Memory B cell (primary cell): ENCODE results near the gene ADD2.
A peak's percentile ranks its signal among the peaks of the same experiment; 100 is the strongest.

Source experiments
- ATAC-seq: fragments of 150-1000 bp; cut with Tn5 transposase; 2 replicates; pipeline ENCODE4 v1.10.0; 2021; ENCODE audit warnings: low read depth, mild to moderate bottlenecking, moderate library complexity
- DNase-seq, 2 donors: peaks; one replicate each; pipeline ENCODE4 v3.0.0; 2022; ENCODE audit warnings: low spot score in 2 of 2
- H3K27ac Mint-ChIP-seq: one replicate; pipeline ENCODE4 v1.8.0; 2022; ENCODE audit warnings: mild to moderate bottlenecking, moderate library complexity, mixed read lengths
- H3K27me3 Mint-ChIP-seq: one replicate; pipeline ENCODE4 v1.8.0; 2022; ENCODE audit warnings: mixed read lengths
- H3K36me3 Mint-ChIP-seq: one replicate; pipeline ENCODE4 v1.8.0; 2022; ENCODE audit warnings: mild to moderate bottlenecking, mixed read lengths
- H3K4me1 Mint-ChIP-seq: one replicate; pipeline ENCODE4 v1.8.0; 2022; ENCODE audit warnings: mixed read lengths
- H3K4me3 Mint-ChIP-seq: one replicate; pipeline ENCODE4 v1.8.0; 2022; ENCODE audit warnings: mild to moderate bottlenecking, moderate library complexity, mixed read lengths
- H3K9me3 Mint-ChIP-seq: one replicate; pipeline ENCODE4 v1.8.0; 2022; ENCODE audit warnings: mixed read lengths

ADD2 gene

DNA sequence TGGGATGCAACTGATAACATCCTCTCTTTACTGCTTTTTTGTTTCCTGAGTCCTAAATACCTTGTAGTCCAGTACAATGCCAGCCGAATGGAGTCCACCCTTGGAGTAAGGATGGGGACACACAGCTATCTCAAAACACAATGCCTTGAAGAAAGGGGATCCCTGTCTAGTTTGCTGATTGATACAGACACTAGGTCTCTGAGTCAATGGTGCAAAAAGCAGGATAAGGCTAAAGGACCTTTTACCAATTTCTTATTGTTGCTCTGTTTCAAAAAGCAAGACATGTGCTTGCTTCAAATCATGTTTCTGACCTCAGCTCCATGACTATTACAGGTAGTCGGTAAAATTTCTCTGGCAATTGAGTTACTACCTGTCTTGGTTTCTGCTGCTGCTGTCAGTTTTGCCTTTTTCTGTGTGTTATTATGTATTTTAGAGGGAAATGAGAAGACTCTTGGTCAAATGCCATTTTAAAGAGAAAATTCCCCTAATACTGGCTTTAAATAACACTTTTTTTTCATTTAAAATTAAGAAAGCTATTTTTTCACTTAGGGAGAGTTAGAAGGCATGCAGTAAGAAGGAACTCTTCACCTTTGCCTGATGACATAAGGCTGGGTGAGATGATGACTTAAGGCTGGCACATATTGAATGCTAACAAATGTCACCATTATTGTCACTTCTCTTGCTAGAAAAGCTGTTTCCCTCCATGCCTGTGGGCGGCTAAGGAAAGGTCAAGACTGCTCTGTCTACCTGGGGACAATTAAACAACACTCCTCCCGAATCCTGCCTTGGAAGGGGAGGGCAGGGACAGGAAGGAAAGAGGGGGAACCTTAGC, 27.4 kb upstream of the ADD2 start:
- DNase-seq (no peak), ATAC-seq (no peak)
- Mint-ChIP-seq H3K36me3 (peaks cover 6% of the 10 kb centered on the region), H3K27me3 (peaks cover 24% of the 10 kb centered on the region), H3K4me1 (no peaks in the 10 kb centered on the region), H3K4me3 (no peak overlapping the region), H3K27ac (no peak overlapping the region), H3K9me3 (peaks cover 10% of the 10 kb centered on the region)

DNA sequence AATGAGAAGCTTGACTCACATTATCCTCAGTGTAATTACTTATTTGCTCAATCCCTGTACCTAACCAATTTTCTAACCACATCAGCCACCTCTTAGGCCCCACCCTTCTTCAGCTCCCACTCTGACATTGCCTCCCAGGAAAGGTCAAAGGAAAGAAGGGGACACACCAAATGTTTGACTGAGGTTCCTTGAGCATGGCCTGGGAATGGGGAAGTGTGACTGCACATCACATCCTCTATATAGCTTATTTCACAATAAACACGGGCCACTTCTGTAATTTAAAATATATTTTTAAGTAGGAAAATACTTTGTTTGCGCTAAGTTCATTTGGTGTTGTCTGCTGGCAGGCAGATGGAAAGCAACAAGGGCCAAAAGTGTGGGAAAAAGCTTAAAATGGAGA, 25.4 kb upstream of the ADD2 start:
- peaks cover 4% of the 10 kb centered on the region for H3K4me1 Mint-ChIP-seq
- DNase-seq (no peak), ATAC-seq (no peak)
- no peak overlapping the region for H3K4me3 Mint-ChIP-seq
- H3K27ac Mint-ChIP-seq, result no peak overlapping the region
- H3K27me3 Mint-ChIP-seq, result peaks cover 21% of the 10 kb centered on the region
- H3K9me3 Mint-ChIP-seq, result peaks cover 4% of the 10 kb centered on the region
- no peaks in the 10 kb centered on the region for H3K36me3 Mint-ChIP-seq

DNA sequence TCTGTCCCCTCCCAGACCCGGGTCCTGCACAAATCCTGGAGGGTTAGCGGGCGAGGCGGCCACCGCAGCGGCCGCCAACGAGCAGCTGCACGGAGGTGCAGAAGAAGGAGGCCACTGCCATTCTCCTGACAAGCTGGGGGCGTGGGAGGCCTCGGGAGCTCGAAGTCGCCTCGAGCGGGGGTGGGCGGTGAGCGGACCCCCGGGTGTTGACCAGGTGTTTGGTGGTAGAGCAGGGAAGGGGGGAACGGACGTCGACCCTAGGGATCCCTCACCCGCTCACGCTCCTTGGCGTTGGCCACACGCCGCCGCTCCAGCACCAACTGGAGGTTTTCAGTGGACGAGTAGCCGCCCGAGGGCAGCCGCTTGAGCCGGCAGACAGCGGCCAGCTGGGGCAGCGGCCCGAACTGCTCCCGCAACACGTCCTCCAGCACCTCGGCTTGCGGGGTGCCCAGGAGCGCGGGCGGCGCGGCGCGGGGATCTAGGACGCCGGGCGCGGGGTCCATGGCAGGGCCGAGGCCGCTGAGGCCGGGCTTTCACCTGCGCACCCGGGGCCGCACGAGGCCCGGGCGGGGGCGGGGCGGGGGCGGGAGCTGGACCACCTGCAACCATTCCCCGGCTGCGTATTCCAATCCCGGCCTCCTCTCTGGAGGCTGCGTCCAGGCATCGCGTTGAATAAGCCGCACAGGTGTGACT, 22.3 kb upstream of the ADD2 start, which contains the start of gene FIGLA:
TSS of gene FIGLA (minus strand) at position 508 of the 693 bp plus-strand sequence. CDS start at position 503, 5 bp downstream.
- DNase-seq (no peak), ATAC-seq (no peak)
- no peaks in the 10 kb centered on the region for H3K36me3 Mint-ChIP-seq
- H3K27me3 Mint-ChIP-seq, result peaks cover 28% of the 10 kb centered on the region
- H3K4me3 Mint-ChIP-seq, result peak within 1 kb of the TSS; percentile 72
- no peaks in the 10 kb centered on the region for H3K9me3 Mint-ChIP-seq
- no peak within 1 kb of the TSS for H3K27ac Mint-ChIP-seq
- H3K4me1 Mint-ChIP-seq, result peaks cover 6% of the 10 kb centered on the region

DNA sequence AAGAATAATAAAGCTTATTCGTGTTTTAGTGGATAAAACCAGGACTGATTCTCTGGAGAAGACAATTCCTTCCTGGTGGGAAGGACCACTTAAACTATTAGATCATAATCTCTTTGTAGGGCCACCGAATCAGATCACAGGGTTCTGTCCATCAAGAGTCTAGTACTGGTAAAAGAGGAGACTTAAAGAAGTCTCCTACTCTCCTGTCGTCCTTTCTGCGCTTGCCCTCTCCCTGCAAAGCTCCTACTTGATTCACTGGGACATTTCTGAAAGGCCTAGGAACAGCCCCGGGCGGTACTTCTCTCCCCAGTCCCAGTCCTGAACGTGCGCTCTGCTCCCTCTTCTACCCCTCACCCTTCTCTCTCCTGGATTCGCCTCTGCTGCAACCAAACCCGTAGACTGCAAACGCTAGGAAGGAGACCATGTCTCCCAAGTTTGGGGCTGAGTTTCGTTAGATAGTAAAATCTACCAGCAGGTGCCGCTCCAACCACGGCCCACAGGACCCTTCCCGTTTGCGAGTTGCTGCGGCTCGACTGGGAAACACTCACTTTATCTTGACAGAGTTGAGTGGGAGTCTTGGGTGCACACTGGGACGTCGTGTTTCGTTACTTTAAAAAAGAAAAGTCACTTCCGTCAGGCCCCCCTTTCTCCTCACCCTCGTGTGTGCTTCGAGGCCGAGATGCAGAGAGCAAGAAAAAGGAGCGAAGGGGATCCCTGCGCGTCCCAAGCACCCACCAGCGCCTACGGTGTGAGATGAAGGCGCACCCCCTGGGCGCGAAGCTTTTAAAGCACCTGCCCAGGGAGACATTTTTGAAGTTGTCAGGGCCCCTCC, 21.5 kb upstream of the ADD2 start:
- Mint-ChIP-seq H3K4me3 (peak overlapping the region; percentile 72), H3K27me3 (peaks cover 25% of the 10 kb centered on the region), H3K27ac (no peak overlapping the region), H3K4me1 (peaks cover 7% of the 10 kb centered on the region), H3K9me3 (no peaks in the 10 kb centered on the region), H3K36me3 (no peaks in the 10 kb centered on the region)
- ATAC-seq (peak; percentile 72), DNase-seq (peak; percentile 44)

DNA sequence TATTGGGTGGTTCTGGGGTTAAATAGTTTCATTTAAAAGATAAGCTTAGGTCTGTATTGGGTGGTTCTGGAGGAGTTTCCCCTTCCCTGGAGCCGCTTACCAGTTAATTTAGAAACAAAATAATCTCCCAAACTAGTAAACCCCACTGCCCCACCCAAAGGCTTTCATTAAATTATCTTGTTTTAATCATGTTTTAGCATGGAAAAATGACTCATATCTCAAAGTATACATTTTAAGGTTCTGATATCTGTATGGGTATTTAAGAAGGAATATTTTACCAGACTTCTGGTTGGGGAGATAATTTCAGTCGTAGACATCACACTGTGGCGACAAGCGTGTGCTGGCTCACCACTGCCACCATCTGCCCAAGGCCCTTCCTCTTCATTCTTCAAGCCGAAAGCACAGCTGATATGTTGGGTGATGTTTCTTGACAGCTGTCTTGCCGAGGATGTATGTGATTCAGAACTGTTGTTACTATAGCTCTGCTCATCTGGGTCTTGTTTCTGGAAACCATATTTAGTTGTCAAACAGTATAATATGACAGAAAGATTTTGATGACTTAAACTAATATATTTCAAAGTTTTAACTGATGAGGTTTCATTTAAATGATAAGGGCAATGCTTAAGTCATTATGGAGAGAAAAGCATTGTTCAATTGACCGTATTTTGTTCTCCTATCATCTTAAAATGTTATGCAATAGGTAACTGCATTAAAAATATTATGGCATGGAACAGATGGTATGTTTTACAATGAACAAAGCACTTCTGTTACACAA, 17.3 kb upstream of the ADD2 start:
- no peak overlapping the region for H3K27ac Mint-ChIP-seq
- H3K27me3 Mint-ChIP-seq, result peaks cover 15% of the 10 kb centered on the region
- H3K9me3 Mint-ChIP-seq, result no peaks in the 10 kb centered on the region
- H3K4me3 Mint-ChIP-seq, result no peak overlapping the region
- DNase-seq, result no peak
- no peaks in the 10 kb centered on the region for H3K36me3 Mint-ChIP-seq
- ATAC-seq, result peak; percentile 81
- peaks cover 7% of the 10 kb centered on the region for H3K4me1 Mint-ChIP-seq

DNA sequence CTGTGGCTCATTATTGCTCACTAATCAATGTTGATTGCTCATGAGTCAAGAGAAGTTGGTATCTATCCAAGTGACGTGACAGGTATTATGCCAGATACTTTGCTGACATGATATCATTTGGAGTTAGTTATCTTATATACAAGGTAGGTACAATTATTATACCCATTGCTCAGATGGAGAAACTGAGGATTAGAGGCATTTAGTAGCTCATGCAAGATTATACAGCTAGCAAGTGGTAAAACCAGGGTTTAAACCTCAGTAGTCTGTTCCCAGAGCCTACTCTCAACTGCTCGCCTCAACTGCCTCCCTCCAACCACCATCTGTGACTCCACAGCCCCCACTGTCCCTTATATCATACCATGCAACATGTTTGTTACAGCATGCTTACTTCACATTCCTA, 16.3 kb upstream of the ADD2 start:
- Mint-ChIP-seq H3K9me3 (no peaks in the 10 kb centered on the region), H3K4me1 (peaks cover 3% of the 10 kb centered on the region), H3K27ac (no peak overlapping the region), H3K36me3 (no peaks in the 10 kb centered on the region), H3K4me3 (no peak overlapping the region), H3K27me3 (peaks cover 16% of the 10 kb centered on the region)
- ATAC-seq, result no peak
- DNase-seq, result no peak

DNA sequence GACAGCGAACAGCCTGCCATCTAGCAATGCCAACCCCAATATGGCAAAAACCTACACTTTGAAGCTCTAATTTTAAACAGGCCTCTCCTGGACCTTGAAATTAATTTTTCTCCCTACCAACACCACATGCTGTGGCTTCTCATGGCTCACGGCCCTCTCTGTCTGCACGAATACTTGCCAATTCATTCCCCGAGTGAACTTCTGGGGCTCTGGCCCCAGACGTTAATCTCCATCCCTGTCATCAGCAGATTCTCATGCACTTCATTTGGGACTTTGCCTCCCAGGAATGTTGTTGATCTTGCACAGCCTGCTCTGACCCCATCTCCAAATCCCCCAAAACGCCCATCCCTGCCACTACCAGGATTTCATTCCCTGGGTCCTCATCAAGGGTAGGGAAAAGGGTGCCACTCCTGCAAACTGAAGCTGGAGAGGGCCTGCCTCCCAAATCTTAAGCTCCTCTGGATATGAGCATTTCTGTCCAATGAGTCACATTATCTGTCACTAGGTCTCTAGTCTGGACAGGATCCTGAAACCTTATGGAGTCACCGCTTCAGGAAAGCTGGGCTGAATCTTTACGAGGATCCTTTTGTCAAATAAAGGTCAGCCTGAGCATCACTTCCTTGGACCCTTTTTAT, 12.0 kb upstream of the ADD2 start:
- H3K36me3 Mint-ChIP-seq, result no peaks in the 10 kb centered on the region
- H3K27ac Mint-ChIP-seq, result no peak overlapping the region
- ATAC-seq, result no peak
- peaks cover 19% of the 10 kb centered on the region for H3K27me3 Mint-ChIP-seq
- no peaks in the 10 kb centered on the region for H3K9me3 Mint-ChIP-seq
- DNase-seq, result no peak
- no peak overlapping the region for H3K4me3 Mint-ChIP-seq
- no peaks in the 10 kb centered on the region for H3K4me1 Mint-ChIP-seq

DNA sequence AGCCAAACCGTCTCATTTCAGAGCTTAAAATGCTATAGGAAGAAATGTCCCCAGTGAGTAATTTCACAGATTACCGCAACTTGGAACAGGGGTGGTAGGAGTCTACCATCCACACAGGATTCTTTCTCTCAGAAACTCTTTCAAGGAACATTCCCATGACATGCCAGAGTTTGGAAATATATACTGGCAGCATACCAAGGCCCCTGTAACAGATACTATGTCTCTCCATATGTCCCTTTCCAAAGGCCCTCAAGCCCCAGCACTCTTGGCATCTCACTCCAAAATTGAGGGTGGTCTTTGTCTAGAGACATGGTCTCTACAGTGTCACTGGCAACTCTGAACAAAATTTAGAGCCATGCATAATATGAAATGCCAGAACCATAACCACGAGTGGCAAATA, 11.5 kb upstream of the ADD2 start:
- ATAC-seq, result no peak
- no peak overlapping the region for H3K4me3 Mint-ChIP-seq
- H3K9me3 Mint-ChIP-seq, result no peaks in the 10 kb centered on the region
- H3K4me1 Mint-ChIP-seq, result no peaks in the 10 kb centered on the region
- H3K27me3 Mint-ChIP-seq, result peaks cover 18% of the 10 kb centered on the region
- no peak overlapping the region for H3K27ac Mint-ChIP-seq
- H3K36me3 Mint-ChIP-seq, result no peaks in the 10 kb centered on the region
- DNase-seq, result no peak

DNA sequence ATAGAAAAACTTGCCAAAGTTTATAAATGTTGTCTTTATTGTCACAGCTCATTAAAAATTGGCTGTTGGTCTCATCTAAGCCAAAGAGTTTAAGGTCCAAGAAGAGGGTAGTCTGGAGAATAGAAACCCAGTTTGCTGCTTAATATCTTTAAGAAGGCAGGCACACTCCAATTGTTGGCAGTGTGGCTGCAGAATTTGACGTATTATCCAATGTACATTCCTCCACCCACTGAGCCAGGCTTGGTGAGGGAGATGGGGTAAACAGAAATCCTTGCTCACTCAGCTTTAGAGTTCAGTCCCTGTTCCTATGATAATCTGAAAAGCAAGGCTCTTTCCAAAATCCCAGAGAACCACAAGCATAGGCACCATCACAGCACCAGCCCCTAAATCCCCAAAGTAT, 10.7 kb upstream of the ADD2 start:
- Mint-ChIP-seq H3K9me3 (peaks cover 6% of the 10 kb centered on the region), H3K36me3 (peaks cover 4% of the 10 kb centered on the region), H3K27me3 (peaks cover 22% of the 10 kb centered on the region), H3K4me1 (no peaks in the 10 kb centered on the region), H3K4me3 (no peak overlapping the region), H3K27ac (no peak overlapping the region)
- ATAC-seq (no peak), DNase-seq (no peak)

DNA sequence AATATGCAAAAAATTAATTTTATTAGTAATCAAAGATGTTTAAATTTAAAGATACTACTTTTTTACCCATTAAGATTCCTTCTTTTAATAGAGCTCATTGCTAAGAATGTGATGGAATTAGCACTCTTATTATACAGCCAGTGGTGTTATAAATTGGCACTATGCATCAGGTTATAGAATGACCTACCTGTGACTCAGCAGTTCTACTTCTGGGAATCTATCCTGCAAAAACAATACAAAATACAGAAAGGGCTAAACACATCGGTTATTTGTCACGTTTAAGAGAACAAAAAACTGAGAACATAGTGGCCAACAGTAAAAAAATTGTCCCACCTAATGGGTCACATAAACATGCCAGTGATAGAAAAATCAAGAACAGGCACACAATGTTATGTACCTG, 9.4 kb upstream of the ADD2 start:
- no peak overlapping the region for H3K27ac Mint-ChIP-seq
- H3K4me1 Mint-ChIP-seq, result no peaks in the 10 kb centered on the region
- ATAC-seq (no peak), DNase-seq (no peak)
- H3K9me3 Mint-ChIP-seq, result peaks cover 7% of the 10 kb centered on the region
- no peak overlapping the region for H3K4me3 Mint-ChIP-seq
- peaks cover 23% of the 10 kb centered on the region for H3K27me3 Mint-ChIP-seq
- H3K36me3 Mint-ChIP-seq, result peaks cover 5% of the 10 kb centered on the region

DNA sequence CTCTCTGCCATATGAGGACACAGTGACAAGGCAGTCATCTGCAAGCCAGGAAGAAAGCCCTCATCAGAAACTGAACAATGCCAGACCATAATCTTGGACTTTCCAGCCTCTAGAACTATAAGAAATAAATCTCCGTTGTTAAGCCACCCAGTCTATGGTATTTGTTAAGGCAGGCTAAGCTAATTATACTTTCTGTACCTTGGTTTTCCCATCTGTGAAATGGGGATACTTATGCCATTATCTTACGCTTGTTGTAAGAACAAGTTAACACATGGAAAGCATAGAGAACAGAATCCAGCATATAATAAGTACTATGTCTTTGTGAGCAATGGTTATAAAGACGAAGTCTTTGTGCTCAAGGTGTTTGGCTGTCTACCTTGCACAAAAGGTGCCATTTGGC, 8.3 kb upstream of the ADD2 start:
- no peaks in the 10 kb centered on the region for H3K4me1 Mint-ChIP-seq
- DNase-seq (no peak), ATAC-seq (no peak)
- H3K4me3 Mint-ChIP-seq, result no peak overlapping the region
- H3K36me3 Mint-ChIP-seq, result peaks cover 5% of the 10 kb centered on the region
- H3K9me3 Mint-ChIP-seq, result peaks cover 7% of the 10 kb centered on the region
- H3K27ac Mint-ChIP-seq, result no peak overlapping the region
- H3K27me3 Mint-ChIP-seq, result peaks cover 23% of the 10 kb centered on the region

DNA sequence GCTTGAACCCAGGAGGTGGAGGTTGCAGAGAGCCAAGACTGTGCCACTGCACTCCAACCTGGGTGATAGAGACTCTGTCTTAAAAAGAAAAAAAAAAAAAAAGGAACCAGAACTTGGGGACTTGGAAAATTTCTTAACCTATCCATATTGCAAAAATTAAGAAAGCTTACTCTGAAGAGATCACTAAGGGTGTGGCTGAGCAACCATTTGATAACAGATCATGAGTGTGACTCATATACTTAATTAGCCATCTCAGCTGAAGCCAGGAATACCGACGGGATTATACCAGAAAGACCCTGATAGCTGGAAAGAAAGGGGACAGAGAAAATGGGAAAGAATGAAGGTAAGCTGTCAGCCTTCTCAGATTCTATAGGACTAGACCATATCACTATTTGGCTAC, 7.1 kb upstream of the ADD2 start:
- Mint-ChIP-seq H3K4me1 (no peaks in the 10 kb centered on the region), H3K9me3 (peaks cover 7% of the 10 kb centered on the region), H3K27ac (no peak overlapping the region), H3K4me3 (no peak overlapping the region), H3K36me3 (peaks cover 5% of the 10 kb centered on the region), H3K27me3 (peaks cover 22% of the 10 kb centered on the region)
- no peak for ATAC-seq
- DNase-seq, result no peak

DNA sequence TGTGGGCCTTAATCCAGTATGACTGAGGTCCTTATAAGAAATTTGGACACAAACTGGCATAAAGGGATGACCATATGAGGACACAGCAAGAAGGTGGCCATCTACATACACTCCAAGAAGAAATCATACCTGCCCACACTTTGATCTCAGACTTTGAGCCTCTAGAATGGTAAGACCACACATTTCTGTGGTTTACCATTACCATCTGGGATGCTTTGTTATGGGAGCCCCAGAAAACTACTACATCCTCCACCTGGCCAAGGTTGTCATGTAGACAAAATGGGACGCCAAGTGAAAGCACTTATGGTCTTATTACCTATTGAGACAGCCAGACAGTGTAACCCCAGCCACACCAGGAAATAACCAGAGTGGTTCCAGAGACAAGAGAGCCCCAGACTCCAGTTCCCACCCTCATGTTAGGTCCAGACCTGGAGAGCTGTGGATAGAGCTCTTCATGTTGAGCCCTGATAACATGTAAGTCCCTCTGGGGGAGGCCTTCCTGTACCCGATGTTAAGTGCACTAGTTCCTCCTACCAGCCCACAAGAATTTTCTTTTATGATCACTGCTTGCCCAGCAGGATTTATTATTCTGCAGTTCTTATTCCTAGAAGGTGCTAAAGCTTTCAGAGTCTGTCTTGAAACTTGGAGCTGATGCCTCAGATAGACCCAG, 4.6 kb upstream of the ADD2 start:
- peaks cover 7% of the 10 kb centered on the region for H3K9me3 Mint-ChIP-seq
- H3K4me1 Mint-ChIP-seq, result peaks cover 4% of the 10 kb centered on the region
- H3K27me3 Mint-ChIP-seq, result peaks cover 18% of the 10 kb centered on the region
- peaks cover 5% of the 10 kb centered on the region for H3K36me3 Mint-ChIP-seq
- no peak for DNase-seq
- no peak for ATAC-seq
- H3K27ac Mint-ChIP-seq, result no peak overlapping the region
- no peak overlapping the region for H3K4me3 Mint-ChIP-seq
